Lower lobe of right lung (tissue), 2 donors: ENCODE results near the gene TLR9. TPM values are rescaled to one million over a fixed set of nuclear protein-coding genes. Genes with fewer than 3 reads are reported as not detected.

Experiments
- ATAC-seq, 2 donors: fragments of 200-7000 bp; cut with Tn5 transposase; one replicate each; pipeline ENCODE4 v1.9.1; 2020 to 2022; ENCODE audit warnings: mild to moderate bottlenecking in 2 of 2, moderate library complexity in 2 of 2
- DNase-seq: peaks from one replicate; pipeline ENCODE4 v3.0.0-alpha.2; 2020
- H3K27ac ChIP-seq: fragments of 200-600 bp; one replicate; pipeline ENCODE4 v1.8.0; 2022
- H3K27me3 ChIP-seq: fragments of 200-600 bp; one replicate; pipeline ENCODE4 v1.8.0; 2022; ENCODE audit warnings: low read depth
- H3K36me3 ChIP-seq: fragments of 200-600 bp; one replicate; pipeline ENCODE4 v1.8.0; 2022; ENCODE audit warnings: mild to moderate bottlenecking
- H3K4me1 ChIP-seq: fragments of 200-600 bp; one replicate; pipeline ENCODE4 v1.8.0; 2022
- H3K4me3 ChIP-seq: fragments of 200-600 bp; one replicate; pipeline ENCODE4 v1.8.0; 2022; ENCODE audit warnings: mild to moderate bottlenecking
- H3K9me3 ChIP-seq: fragments of 200-600 bp; one replicate; pipeline ENCODE4 v1.8.0; 2022
- intact Hi-C: fragments of 100-400 bp; cut with DNase I; formaldehyde crosslinking; loops from one replicate; pipeline ENCODE4 v1.11.0; 2022
- total RNA-seq: library from RNA; stranded (reverse); fragmentation: NEBNext Ultra II Directional; extraction: Animal tissue kit (Norgen Biotek cat#: 25700); gene quantifications from one replicate; pipeline ENCODE4 v1.2.1, GENCODE V29; 2021
- TF ChIP-seq, protein P1 (sequence below): fragments of 200-600 bp; IDR thresholded peaks from one replicate; pipeline ENCODE4 v1.8.0; 2022; ENCODE audit warnings: antibody characterized with exemption, mild to moderate bottlenecking
- donor health status: DM: no; HTN: yes; CAD: no; lungs with severe emphysema.

TLR9 gene
- total RNA-seq, 1 donor from 2014 or later, result 1.0 TPM

- no peaks in the 10 kb centered on the region for H3K9me3 ChIP-seq
- no peaks in the 10 kb centered on the region for H3K27me3 ChIP-seq
- peak overlapping the region; percentile 71 for H3K4me3 ChIP-seq
- DNase-seq, result no peak
- peak overlapping the region; percentile 92 for H3K27ac ChIP-seq
- peaks cover 41% of the 10 kb centered on the region for H3K4me1 ChIP-seq
- intact Hi-C loops, result no loop called here
- TF ChIP-seq, protein P1, sequence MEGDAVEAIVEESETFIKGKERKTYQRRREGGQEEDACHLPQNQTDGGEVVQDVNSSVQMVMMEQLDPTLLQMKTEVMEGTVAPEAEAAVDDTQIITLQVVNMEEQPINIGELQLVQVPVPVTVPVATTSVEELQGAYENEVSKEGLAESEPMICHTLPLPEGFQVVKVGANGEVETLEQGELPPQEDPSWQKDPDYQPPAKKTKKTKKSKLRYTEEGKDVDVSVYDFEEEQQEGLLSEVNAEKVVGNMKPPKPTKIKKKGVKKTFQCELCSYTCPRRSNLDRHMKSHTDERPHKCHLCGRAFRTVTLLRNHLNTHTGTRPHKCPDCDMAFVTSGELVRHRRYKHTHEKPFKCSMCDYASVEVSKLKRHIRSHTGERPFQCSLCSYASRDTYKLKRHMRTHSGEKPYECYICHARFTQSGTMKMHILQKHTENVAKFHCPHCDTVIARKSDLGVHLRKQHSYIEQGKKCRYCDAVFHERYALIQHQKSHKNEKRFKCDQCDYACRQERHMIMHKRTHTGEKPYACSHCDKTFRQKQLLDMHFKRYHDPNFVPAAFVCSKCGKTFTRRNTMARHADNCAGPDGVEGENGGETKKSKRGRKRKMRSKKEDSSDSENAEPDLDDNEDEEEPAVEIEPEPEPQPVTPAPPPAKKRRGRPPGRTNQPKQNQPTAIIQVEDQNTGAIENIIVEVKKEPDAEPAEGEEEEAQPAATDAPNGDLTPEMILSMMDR, result no peak
- peaks cover 34% of the 10 kb centered on the region for H3K36me3 ChIP-seq
- ATAC-seq, result peak; percentile 3 to 18
These were observed 20.8 kb upstream of the TLR9 start for GRCh38 chr3:52246264-52246620.

- Histone ChIP-seq H3K9me3 (no peaks in the 10 kb centered on the region), H3K36me3 (peaks cover 28% of the 10 kb centered on the region), H3K27me3 (no peaks in the 10 kb centered on the region), H3K27ac (peak within 1 kb of the TSS; percentile 92), H3K4me3 (peak within 1 kb of the TSS; percentile 71), H3K4me1 (peaks cover 48% of the 10 kb centered on the region)
- ATAC-seq, result peak; percentile 63 to 71
- DNase-seq, result peak; percentile 73
- intact Hi-C loops, result no loop called here
- TF ChIP-seq, protein P1, result no peak
These were observed 20.1 kb upstream of the TLR9 start, which contains the start of gene PPM1M for GRCh38 chr3:52245322-52246263. Gene PPM1M, plus strand, starts transcription at chr3:52245759. Its CDS starts 66 bp downstream, at chr3:52245825.

GRCh38 chr3:52243791-52244628 is 18.6 kb upstream of the TLR9 start:
- no peaks in the 10 kb centered on the region for H3K9me3 ChIP-seq
- peaks cover 12% of the 10 kb centered on the region for H3K36me3 ChIP-seq
- intact Hi-C loops, result no loop called here
- TF ChIP-seq, protein P1, result no peak
- H3K4me1 ChIP-seq, result peaks cover 60% of the 10 kb centered on the region
- no peaks in the 10 kb centered on the region for H3K27me3 ChIP-seq
- peak overlapping the region; percentile 71 for H3K4me3 ChIP-seq
- DNase-seq (peak; percentile 76), ATAC-seq (peak; percentile 25 to 46)
- peak overlapping the region; percentile 92 for H3K27ac ChIP-seq

DNA sequence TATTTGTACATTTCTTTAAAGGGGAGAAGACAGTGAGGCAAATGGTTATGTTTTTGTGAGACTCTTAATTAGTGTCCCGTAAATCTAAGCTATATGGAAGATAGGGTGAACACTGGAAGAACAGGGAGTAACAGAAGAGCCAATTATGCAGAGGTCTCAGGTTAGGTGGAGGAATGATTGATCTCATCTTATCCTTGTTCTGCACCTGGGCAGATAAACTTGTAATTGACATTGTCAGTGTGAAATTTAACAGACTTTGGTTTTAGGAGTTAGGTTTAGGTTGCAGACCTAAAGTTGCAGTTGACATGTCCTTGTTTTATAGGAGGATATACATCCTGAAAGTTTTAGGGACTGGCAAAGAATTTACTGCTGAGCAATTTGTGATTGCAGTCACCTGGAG is 16.6 kb upstream of the TLR9 start:
- H3K27me3 ChIP-seq, result no peaks in the 10 kb centered on the region
- H3K9me3 ChIP-seq, result no peaks in the 10 kb centered on the region
- DNase-seq (no peak), ATAC-seq (no peak)
- peaks cover 65% of the 10 kb centered on the region for H3K4me1 ChIP-seq
- no peak overlapping the region for H3K27ac ChIP-seq
- TF ChIP-seq, protein P1, result no peak
- no peaks in the 10 kb centered on the region for H3K36me3 ChIP-seq
- intact Hi-C loops, result no loop called here
- no peak overlapping the region for H3K4me3 ChIP-seq

DNA sequence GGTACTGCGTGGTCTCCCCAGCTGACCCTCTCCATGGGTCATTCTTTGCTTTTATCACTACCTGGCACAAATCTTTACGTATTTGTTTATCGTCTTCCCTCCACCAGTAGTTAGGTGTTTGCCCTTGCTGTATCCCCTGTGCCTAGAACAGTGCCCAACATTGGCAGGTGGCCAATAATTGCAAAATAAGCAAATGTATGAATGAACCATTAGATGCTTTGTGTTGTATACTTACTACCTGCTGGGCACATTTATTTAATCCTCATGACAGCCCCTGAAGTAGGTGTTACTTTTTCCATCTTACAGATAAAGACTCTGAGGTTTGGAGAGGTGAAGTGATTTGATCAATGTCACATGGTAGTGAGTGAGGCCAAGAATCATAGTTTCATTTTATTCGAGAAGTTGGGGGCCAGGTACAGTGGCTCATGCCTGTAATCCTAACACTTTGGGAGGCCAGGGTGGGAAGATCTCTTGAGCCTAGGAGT is 15.5 kb upstream of the TLR9 start:
- intact Hi-C loops, result no loop called here
- Histone ChIP-seq H3K4me1 (peaks cover 65% of the 10 kb centered on the region), H3K9me3 (no peaks in the 10 kb centered on the region), H3K36me3 (no peaks in the 10 kb centered on the region), H3K27me3 (no peaks in the 10 kb centered on the region), H3K4me3 (no peak overlapping the region), H3K27ac (peak overlapping the region; percentile 93)
- ATAC-seq (no peak), DNase-seq (no peak)
- TF ChIP-seq, protein P1, result no peak
